GM12873 (cell line): ENCODE data around the gene NDUFV1.

ENCODE experiments used
- TF ChIP-seq, protein P1 (sequence below): IDR thresholded peaks from 2 replicates; pipeline ENCODE4 v1.5.1; 2012; ENCODE audit warnings: low read depth, mild to moderate bottlenecking, moderate library complexity, low read length, control low read depth; ENCODE audit not compliant: insufficient read depth; ENCODE audit errors: missing control alignments

NDUFV1 gene

DNA sequence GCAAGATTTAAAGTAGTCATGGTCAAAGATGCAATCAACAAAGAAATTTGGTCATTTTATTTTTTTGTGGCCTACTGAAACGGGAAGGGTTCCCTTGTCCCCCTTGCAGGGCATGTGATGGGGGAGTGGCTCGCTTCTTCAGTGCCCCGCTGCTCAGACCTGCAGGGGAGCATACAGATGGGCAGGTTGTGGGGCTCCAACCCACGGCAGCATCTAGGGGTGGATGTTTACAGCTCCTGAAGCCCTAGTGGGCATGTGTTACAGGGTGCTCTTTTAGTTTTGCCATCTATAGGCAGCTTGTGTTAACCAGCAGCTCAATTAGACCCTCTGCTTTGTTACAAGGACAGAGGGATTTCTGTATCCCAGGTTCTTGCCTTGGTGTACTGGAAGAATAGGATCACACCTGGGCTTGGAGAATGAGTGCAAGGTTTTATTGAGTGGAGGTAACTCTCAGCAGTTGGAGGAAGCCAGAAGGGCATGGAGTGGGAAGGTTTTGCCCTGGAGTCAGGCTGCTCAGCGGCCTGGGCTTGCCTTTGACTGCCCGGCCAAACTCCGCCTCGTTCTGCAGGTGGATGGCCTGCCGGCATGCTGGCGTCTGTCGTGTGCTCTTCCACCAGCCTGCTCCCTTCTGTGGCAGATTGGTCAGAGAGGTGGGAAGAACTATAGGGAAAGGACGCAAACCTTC, 13.7 kb upstream of the NDUFV1 start:
- TF ChIP-seq, protein P1, sequence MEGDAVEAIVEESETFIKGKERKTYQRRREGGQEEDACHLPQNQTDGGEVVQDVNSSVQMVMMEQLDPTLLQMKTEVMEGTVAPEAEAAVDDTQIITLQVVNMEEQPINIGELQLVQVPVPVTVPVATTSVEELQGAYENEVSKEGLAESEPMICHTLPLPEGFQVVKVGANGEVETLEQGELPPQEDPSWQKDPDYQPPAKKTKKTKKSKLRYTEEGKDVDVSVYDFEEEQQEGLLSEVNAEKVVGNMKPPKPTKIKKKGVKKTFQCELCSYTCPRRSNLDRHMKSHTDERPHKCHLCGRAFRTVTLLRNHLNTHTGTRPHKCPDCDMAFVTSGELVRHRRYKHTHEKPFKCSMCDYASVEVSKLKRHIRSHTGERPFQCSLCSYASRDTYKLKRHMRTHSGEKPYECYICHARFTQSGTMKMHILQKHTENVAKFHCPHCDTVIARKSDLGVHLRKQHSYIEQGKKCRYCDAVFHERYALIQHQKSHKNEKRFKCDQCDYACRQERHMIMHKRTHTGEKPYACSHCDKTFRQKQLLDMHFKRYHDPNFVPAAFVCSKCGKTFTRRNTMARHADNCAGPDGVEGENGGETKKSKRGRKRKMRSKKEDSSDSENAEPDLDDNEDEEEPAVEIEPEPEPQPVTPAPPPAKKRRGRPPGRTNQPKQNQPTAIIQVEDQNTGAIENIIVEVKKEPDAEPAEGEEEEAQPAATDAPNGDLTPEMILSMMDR, result no peak

DNA sequence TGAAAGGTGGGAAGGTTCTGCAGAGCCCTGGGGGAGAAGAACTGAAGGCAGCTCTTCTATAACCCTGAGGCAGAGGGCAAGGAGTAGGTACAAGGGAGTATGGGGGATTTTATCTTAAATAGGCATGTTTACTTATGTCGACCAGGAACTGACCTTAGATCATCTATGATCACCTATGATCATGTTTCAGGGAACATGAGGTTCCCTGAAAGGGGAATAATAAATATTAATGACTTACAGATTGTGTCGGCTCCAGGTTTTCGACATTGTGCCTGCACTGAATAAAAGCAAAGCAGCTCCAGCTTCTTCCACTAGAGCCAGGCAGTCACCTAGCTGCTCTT, 13.2 kb upstream of the NDUFV1 start:
- TF ChIP-seq, protein P1, result no peak

DNA sequence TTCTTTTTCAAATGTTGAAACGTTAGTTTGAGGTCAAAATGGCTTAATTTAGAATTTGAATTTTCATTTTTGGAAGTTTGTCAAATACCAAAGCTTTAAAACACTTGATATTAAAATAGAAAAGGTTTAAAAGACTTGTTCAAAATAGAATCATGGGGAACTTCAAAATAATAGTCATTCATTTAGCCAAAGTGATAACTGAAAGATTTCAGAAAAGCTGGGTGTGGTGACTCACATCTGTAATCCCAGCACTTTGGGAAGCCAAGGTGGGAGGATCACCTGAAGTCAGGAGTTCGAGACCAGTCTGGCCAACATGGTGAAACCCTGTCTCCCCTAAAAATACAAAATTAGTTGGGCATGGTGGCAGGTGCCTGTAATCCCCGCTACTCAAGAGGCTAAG, 12.3 kb upstream of the NDUFV1 start:
- TF ChIP-seq, protein P1, result no peak

DNA sequence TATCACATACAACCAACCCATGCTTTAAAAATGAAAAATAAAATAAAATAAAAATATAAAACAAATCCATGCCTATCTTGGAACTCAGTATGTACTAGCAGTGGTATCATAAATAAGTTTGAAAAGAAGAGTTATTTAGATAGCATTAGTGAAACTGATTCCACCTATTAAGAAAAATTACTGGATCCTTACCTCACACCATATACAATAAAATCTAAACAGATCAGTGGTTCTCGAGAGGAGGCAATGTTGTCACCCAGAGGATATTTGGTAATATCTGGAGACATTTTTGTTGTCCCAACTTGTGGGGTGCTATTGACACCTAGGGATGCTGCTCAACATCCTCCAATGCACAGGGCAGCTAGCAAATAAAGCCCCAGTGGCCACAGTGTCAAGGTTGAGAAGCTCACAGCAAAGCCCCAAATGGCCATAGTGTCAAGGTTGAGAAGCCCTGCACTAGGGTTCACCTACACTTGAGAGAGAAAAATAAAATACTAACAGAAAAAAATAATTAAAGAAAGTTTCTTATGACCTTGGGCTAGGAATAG, 9.9 kb upstream of the NDUFV1 start:
- TF ChIP-seq, protein P1, result no peak

DNA sequence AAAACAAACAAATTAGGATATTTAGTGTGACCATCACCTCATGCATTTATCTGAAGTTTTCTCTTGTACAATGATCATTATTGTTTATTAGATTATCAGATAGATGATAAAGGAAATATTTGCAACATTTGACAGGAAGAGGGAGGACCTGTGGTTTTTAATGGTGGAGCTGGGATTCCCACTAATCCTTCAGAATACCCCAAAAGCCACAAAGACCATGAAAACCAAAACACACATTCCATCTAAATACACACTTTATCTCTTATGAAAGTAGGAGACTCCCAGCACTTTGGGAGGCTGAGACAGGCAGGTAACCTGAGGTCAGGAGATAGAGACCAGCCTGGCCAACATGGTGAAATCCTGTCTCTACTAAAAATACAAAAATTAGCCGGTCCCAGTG, 7.6 kb upstream of the NDUFV1 start:
- TF ChIP-seq, protein P1, result no peak

DNA sequence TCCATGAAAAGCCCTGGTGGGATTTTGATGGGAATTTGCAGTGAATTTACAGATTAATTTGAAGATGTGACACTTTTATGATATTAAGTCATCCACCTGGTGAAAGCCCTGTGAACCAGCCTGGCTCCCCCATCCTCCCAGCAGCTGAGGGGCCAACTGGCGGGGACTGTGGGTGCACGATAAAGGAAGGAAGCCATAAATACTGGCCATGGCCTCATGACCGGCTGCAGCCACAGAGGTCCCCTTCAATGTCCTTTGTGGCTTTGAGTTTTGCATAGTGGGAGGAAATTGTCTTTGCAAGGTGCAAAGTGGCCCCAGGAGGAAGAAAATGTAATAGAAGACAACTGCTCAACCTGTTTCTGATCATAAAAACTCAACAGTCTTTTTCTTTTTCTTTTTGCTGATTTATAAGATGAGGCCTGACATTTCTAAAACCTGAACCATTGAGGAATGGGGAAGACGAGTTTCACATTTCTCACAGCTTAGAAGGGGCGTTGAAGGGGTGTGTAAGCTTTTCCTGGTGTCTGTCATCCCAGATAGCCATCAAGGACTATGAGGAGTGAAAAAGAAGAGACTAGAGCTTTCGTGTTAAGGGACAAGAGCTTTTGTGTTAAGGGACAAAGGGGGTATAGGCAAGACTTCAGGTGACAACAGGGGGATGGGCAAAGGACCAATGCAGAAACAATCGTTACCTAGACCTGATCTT, 6.3 kb upstream of the NDUFV1 start:
- TF ChIP-seq, protein P1, result no peak

DNA sequence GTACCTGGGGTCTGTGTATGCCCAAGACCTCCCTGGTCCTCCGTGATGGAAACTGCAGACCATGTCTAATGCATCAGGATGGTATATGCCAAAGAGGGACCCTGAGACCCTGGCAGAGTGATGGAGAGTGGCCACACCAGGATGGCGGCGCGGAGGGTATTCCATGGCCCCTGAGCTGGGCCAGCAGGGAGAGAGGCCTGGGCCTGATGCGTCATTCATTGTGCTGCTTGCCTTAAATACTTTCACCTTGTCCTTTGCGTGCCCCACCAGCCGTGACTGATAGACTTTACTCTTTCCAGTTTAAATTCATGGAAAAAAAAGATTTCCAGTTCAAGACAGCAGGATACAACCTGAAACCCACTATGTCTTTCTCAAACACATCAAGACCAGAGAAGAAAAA, 5.6 kb upstream of the NDUFV1 start:
- TF ChIP-seq, protein P1, result no peak
